ENCODE results near the gene PCID2.

The PCID2 gene

GRCh38 chr13:113187263-113187669 is 21.2 kb downstream of the PCID2 start:
- DNase-seq (ENCODE audit: low read depth), result peak; percentile 94

GRCh38 chr13:113186061-113186900 is 22.2 kb downstream of the PCID2 start:
- DNase-seq (ENCODE audit: low read depth), result no peak

- DNase-seq (ENCODE audit: low read depth), result no peak
These were observed 23.7 kb downstream of the PCID2 start for GRCh38 chr13:113184568-113185440.

GRCh38 chr13:113183450-113184129 is 24.9 kb downstream of the PCID2 start:
- no peak for DNase-seq (ENCODE audit: low read depth)

GRCh38 chr13:113182046-113182445 is 26.4 kb downstream of the PCID2 start:
- no peak for DNase-seq (ENCODE audit: low read depth)

GRCh38 chr13:113179374-113180230 is 28.9 kb downstream of the PCID2 start:
- no peak for DNase-seq (ENCODE audit: low read depth)

- DNase-seq (ENCODE audit: low read depth), result no peak
These were observed 29.6 kb downstream of the PCID2 start for GRCh38 chr13:113178896-113179167.

GRCh38 chr13:113178070-113178895 is 30.2 kb downstream of the PCID2 start:
- peak; percentile 90 for DNase-seq (ENCODE audit: low read depth)

GRCh38 chr13:113176822-113177221 is 31.6 kb downstream of the PCID2 start:
- DNase-seq (ENCODE audit: low read depth), result no peak

- DNase-seq (ENCODE audit: low read depth), result no peak
These were observed 32.2 kb downstream of the PCID2 start for GRCh38 chr13:113176280-113176679.

GRCh38 chr13:113172419-113172926 is 36.0 kb downstream of the PCID2 start:
- no peak for DNase-seq (ENCODE audit: low read depth)

GRCh38 chr13:113171250-113172125 is 37.0 kb downstream of the PCID2 start:
- no peak for DNase-seq (ENCODE audit: low read depth)

- DNase-seq (ENCODE audit: low read depth), result no peak
These were observed 38.0 kb downstream of the PCID2 start for GRCh38 chr13:113170511-113170910.

GRCh38 chr13:113169277-113170272 is 38.9 kb downstream of the PCID2 start:
- DNase-seq (ENCODE audit: low read depth), result no peak

GRCh38 chr13:113168211-113168610 is 40.3 kb downstream of the PCID2 start:
- DNase-seq (ENCODE audit: low read depth), result no peak

GRCh38 chr13:113167575-113167974 is 40.9 kb downstream of the PCID2 start:
- DNase-seq (ENCODE audit: low read depth), result no peak

- no peak for DNase-seq (ENCODE audit: low read depth)
These were observed 41.3 kb downstream of the PCID2 start for GRCh38 chr13:113167155-113167554.

- DNase-seq (ENCODE audit: low read depth), result no peak
These were observed 41.8 kb downstream of the PCID2 start for GRCh38 chr13:113166681-113167080.

Data from HS-27A (cell line).